Measurements from ENCODE around the gene ITPK1. TPM values are rescaled to one million over a fixed set of nuclear protein-coding genes. Genes with fewer than 3 reads are reported as not detected.

Gene ITPK1
- total RNA-seq, 1 donor from 2014 or later: 32.8 TPM

DNA sequence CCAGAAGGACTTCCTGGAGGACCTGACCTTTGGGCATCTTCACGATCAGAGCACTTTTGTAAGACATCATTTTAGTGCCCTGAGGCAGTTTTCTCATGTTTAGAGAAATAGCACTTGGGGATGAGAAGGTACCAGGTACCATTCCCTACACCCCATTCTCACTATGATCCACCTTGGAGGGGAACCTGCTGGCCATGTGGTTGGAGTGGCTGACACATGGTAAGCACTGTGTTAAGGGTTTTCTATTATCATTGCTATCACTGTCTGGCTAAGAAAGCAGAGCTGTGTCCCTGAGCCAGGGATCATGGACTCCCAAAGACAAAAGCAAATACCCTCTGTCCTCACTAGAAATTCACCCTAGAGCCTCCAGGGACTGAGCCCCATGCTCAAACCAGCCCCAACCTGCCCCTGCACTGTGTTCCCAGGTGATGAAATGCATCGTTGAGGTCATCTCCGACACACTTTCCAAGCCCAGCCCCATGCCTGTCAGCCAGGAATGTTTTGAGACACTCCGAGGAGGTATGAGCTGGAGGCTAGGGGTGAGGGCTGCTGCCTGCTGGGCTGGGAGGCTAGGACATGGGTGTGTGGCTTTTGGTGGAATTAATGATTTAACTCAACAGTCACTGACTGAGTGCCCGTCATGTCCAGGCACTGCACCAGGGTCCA, 189.4 kb downstream of the ITPK1 start:
- H3K36me3 Mint-ChIP-seq (ENCODE audit: unreplicated experiment): no peaks in the 10 kb centered on the region
- peaks cover 31% of the 10 kb centered on the region for H3K27me3 Mint-ChIP-seq (ENCODE audit: unreplicated experiment)
- no peak overlapping the region for H3K27ac Mint-ChIP-seq (ENCODE audit: unreplicated experiment)
- H3K4me3 Mint-ChIP-seq (ENCODE audit: unreplicated experiment): no peak overlapping the region
- no peak for DNase-seq (ENCODE audit: extremely low spot score, unreplicated experiment)
- H3K9me3 Mint-ChIP-seq (ENCODE audit: unreplicated experiment): no peaks in the 10 kb centered on the region
- peaks cover 3% of the 10 kb centered on the region for H3K4me1 Mint-ChIP-seq (ENCODE audit: unreplicated experiment)
- TF ChIP-seq, protein P1, sequence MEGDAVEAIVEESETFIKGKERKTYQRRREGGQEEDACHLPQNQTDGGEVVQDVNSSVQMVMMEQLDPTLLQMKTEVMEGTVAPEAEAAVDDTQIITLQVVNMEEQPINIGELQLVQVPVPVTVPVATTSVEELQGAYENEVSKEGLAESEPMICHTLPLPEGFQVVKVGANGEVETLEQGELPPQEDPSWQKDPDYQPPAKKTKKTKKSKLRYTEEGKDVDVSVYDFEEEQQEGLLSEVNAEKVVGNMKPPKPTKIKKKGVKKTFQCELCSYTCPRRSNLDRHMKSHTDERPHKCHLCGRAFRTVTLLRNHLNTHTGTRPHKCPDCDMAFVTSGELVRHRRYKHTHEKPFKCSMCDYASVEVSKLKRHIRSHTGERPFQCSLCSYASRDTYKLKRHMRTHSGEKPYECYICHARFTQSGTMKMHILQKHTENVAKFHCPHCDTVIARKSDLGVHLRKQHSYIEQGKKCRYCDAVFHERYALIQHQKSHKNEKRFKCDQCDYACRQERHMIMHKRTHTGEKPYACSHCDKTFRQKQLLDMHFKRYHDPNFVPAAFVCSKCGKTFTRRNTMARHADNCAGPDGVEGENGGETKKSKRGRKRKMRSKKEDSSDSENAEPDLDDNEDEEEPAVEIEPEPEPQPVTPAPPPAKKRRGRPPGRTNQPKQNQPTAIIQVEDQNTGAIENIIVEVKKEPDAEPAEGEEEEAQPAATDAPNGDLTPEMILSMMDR (IDR thresholded peaks at IDR 0.05): no peak

DNA sequence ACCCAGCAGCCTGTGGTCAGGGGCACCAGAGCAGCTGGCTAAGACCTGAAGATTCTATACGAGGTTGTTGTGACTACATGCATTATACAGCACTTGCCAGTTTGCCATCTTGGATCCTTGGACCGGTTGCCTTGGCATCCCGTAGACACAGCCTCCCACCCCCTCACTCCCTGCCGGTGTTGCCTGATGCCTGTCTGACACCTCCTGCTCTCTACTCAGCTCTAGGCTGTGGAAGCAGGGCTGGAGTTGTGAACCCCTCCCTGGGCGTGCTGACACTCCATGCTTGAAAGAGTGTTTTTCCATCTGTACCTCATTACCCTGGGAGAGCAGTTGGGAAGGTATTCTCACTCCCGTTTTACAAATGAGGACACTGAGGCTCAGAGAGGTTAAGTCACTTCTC, 190.3 kb downstream of the ITPK1 start:
- Mint-ChIP-seq H3K4me3 (ENCODE audit: unreplicated experiment) (no peak overlapping the region), H3K27me3 (ENCODE audit: unreplicated experiment) (peaks cover 36% of the 10 kb centered on the region), H3K9me3 (ENCODE audit: unreplicated experiment) (no peaks in the 10 kb centered on the region), H3K36me3 (ENCODE audit: unreplicated experiment) (no peaks in the 10 kb centered on the region), H3K4me1 (ENCODE audit: unreplicated experiment) (peaks cover 3% of the 10 kb centered on the region), H3K27ac (ENCODE audit: unreplicated experiment) (no peak overlapping the region)
- DNase-seq (ENCODE audit: extremely low spot score, unreplicated experiment): no peak
- TF ChIP-seq, protein P1 (IDR thresholded peaks at IDR 0.05): no peak

DNA sequence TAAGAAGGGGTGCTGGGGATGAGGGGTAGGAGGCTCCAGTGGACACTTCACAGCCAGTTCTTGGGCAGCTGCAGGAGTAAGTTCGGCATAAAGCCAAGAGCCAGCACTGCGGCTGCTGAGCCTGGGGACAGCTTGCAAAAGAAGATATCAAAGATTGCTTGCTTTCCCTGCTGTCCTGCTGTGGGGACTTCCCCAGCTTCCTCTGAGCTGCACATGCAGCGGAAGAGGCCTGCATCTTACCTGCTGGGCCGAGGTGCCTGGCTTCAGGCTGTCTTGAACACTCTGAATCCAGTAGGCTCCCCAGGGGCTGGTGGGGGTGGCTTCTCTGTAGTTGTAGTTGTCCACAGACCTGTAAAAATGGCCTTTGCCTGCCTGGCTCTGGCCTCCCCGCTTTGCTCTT, 191.5 kb downstream of the ITPK1 start:
- no peak for DNase-seq (ENCODE audit: extremely low spot score, unreplicated experiment)
- TF ChIP-seq, protein P1 (IDR thresholded peaks at IDR 0.05): no peak
- Mint-ChIP-seq H3K4me1 (ENCODE audit: unreplicated experiment) (peaks cover 3% of the 10 kb centered on the region), H3K36me3 (ENCODE audit: unreplicated experiment) (no peaks in the 10 kb centered on the region), H3K4me3 (ENCODE audit: unreplicated experiment) (no peak overlapping the region), H3K9me3 (ENCODE audit: unreplicated experiment) (no peaks in the 10 kb centered on the region), H3K27ac (ENCODE audit: unreplicated experiment) (no peak overlapping the region), H3K27me3 (ENCODE audit: unreplicated experiment) (peaks cover 36% of the 10 kb centered on the region)

DNA sequence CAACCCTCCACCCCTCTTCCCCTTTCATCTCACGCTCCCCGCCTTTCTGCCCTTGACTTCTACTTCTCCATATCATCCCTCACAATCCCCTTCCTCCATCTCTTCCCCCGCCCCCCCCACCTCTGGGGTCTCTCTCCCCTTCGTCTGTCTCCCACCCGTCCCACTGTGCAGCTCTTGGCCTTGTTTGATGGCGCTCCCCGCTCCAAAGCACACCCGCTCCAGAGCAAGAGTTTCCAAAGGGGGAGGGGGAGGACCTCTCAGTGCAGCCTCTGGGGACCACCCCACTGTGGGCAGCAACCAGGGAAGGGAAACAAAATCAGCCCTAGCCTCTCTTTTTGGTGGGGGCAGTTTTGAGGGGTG, 192.0 kb downstream of the ITPK1 start:
- no peak for DNase-seq (ENCODE audit: extremely low spot score, unreplicated experiment)
- no peak overlapping the region for H3K27ac Mint-ChIP-seq (ENCODE audit: unreplicated experiment)
- no peaks in the 10 kb centered on the region for H3K9me3 Mint-ChIP-seq (ENCODE audit: unreplicated experiment)
- H3K27me3 Mint-ChIP-seq (ENCODE audit: unreplicated experiment): peaks cover 36% of the 10 kb centered on the region
- no peaks in the 10 kb centered on the region for H3K36me3 Mint-ChIP-seq (ENCODE audit: unreplicated experiment)
- H3K4me1 Mint-ChIP-seq (ENCODE audit: unreplicated experiment): peaks cover 3% of the 10 kb centered on the region
- H3K4me3 Mint-ChIP-seq (ENCODE audit: unreplicated experiment): no peak overlapping the region
- TF ChIP-seq, protein P1 (IDR thresholded peaks at IDR 0.05): no peak

DNA sequence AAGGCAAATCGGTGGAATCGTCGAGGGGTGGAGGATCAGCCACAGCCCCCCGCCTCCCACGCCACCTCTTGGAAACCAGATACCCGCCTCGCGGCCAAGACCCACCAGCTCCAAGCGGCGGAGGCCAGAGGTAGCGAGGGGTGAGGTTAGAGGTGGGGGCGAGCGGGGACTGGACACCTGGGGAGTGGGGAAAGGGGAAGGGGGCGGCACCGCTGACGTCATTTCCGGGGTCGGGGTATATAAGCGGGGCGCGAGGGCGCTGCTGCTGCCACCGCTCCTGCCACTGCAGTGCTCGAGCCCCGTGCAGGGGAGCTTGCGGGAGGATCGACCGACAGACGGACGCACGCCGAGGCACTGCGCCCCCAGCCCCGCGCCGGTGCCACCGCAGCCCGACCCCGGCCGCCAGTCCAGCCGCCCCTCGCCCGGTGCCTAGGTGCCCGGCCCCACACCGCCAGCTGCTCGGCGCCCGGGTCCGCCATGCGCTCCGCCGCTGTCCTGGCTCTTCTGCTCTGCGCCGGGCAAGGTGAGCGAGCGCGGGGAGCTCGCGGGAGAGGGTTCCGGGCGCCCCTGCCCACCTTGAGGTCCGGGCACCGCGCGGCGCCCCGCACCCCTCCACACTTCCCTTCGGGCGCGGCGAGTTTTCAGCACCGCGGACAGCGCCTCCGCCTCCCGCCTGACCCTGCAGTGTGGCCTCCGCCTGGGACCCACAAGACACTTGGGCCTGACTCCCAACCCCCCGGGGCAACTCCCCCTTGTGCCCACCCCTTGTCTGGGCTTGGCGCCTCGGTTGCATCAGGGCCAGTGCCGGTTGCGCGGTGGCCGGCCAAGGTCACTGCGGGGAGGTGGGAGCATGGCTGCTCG, 192.6 kb downstream of the ITPK1 start, which contains the start of gene CHGA:
CHGA (plus strand) TSS at position 268 of the 861 bp plus-strand sequence; CDS start at position 478, 210 bp downstream.
- H3K27me3 Mint-ChIP-seq (ENCODE audit: unreplicated experiment): peaks cover 36% of the 10 kb centered on the region
- H3K36me3 Mint-ChIP-seq (ENCODE audit: unreplicated experiment): no peaks in the 10 kb centered on the region
- H3K27ac Mint-ChIP-seq (ENCODE audit: unreplicated experiment): no peak within 1 kb of the TSS
- TF ChIP-seq, protein P1 (IDR thresholded peaks at IDR 0.05): no peak
- H3K9me3 Mint-ChIP-seq (ENCODE audit: unreplicated experiment): no peaks in the 10 kb centered on the region
- DNase-seq (ENCODE audit: extremely low spot score, unreplicated experiment): peak; percentile 90
- peak within 1 kb of the TSS; percentile 32 for H3K4me3 Mint-ChIP-seq (ENCODE audit: unreplicated experiment)
- peaks cover 3% of the 10 kb centered on the region for H3K4me1 Mint-ChIP-seq (ENCODE audit: unreplicated experiment)
